Effector CD4-positive, alpha-beta T cell (primary cell): Measurements from ENCODE around the gene PRMT1.
"Not testable (repeated sequence)": the region's sequence is repeated elsewhere in the genome, so short reads cannot be mapped to it uniquely, and the experiment has no call there.

Experiments used
- DNase-seq: peaks from one replicate; pipeline ENCODE4 v3.0.0-alpha.2; 2020
- total RNA-seq: gene quantifications from one replicate; lab custom pipeline; 2026; lab: John Stamatoyannopoulos, UW

PRMT1 gene
- 56.5 reads per million, percentile 71 among the genes with 10 or more reads in this experiment for total RNA-seq

DNA sequence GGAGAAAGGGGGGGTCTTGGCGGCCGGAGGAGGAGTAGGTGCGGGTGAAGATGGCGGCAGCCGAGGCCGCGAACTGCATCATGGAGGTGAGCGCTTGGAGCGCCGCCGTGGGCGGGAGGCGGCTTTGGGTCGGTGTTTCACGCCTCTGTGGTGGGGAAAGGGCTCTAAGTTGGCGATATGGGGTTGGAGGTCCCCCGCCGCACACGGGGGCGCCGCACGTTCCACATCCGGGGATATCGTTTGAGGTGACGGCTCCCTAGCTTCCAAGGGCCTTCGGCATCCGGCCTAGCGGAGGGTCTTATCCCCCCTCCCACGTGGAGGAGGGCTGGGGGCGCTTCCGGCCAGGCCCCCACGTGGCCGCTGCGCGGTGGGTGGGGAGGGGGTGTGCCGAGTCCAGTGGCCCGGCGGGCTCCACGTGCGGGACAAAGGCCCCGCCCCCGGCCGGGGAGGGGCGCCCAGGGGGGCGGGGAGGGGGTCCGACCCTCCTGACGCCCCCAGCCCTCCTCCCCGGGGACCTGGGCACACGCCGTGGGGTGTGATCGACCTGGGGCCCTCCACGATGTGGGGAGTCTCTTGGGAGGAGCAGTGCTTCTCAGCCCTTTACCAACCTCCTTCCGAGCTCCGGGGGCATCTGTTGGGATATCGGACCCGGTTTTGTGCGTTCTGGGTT is at the start of gene PRMT1:
TSS of gene PRMT1 (plus strand) at position 41 of the 670 bp plus-strand sequence. CDS start at position 51, 10 bp downstream.
- peak; percentile 42 for DNase-seq

- DNase-seq: no peak
These were observed 47.4 kb upstream of the PRMT1 start for GRCh38 chr19:49629659-49630058.

DNA sequence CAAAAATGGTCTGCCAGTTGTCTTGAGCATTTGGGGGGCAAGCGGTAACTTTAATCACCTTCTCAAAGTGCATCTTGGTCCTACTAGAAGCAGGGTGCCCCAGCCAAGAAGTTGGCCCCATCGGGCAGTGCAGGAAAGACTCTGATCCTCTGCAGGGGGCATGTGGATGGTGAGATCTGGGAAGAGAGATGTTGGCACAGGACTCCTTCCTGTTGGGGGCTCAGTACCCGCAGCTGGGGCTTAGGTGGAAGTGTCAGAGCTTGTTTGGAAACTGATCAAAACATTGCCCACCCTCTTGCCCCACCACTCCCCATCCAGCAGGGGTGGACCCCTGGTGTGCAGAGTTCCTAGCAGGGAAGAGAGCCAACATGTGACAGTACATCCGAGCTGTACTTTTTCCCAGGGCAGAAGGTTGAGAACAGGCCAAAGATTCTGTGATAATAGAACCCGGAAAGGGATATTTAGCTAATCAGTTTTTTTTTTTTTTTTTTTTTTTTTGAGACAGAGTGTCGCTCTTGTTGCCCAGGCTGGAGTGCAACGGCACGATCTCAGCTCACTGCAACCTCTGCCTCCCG is 46.0 kb upstream of the PRMT1 start:
- no peak for DNase-seq

DNA sequence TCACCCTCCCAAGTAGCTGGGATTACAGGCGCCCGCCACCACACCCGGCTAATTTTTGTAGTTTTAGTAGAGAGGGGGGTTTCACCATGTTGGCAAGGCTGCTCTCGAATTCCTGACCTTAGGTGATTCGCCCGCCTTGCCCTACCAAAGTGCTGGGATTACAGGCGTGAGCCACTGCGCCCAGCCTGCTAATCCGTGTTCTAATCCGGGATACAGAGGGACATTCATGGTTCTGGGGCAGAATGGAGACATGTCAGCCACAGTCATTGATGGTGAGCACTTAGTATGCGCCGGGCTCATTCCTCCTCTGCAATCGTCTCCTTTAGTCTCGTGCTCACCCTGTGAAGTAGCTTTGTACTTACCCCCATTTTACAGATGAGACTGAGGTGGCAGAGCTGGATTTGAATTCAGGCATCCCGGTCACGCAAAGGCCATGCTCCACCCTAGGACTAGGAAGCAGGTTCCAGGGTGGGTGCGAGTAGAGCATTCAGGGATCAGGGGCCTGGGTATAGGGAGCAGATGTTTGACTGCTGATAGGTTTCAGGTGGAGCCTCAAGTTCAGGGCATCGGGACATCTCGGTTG is 45.4 kb upstream of the PRMT1 start:
- DNase-seq: no peak

GRCh38 chr19:49632576-49632975 is 44.5 kb upstream of the PRMT1 start:
- DNase-seq: no peak

DNA sequence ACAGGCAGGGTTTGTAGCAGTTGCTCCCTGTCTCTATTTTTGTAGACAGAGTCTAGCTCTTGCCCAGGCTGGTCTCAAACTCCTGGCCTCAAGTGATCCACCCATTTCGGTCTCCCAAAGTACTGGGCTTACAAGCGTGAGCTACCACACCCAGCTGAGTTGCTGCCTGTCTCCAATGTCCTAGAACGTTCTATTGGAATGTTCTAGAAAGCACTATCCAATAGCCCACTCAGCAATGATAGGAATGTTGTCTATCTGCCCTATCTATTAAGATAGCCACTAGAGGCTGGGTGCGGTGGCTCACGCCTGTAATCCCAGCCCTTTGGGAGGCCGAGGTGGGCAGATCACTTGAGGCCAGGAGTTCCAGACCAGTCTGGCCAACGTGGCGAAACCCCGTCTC is 43.8 kb upstream of the PRMT1 start:
- not testable (repeated sequence) for DNase-seq

DNA sequence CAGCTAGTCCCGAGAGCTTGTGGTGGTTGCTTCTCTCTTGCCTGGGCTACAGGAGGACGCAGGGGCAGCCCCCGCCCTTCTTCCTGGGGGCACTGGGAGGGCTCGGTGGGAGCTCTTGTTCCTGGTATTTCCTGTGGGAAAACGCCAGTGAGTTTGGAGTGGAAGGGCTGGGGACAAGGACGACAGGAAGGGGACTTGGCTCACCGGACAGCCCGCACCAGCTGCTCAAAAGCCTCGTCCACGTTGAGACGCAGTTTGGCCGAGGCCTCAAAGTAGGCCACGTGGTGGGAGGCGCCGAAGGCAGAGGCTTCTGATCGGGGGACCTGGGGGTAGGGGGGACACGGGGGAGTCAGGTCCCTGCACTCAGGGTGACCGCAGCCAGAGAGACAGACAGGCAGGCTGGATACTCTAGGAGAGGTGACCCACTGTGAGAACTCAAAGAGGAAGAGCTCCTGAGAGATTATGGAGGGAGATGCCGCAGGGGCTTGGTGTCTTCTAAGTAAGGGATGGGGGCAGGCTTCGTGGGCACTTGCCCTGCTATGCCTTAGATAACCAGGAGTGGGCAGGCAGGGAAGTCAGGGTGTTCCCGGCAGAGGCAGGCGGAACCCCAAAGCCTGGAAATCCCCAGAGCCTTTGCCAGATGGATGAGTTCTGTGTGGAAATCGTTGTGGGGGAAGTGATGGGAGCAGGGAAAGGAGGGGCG is 41.4 kb upstream of the PRMT1 start:
- no peak for DNase-seq

- no peak for DNase-seq
These were observed 40.7 kb upstream of the PRMT1 start for GRCh38 chr19:49636233-49636932.

DNA sequence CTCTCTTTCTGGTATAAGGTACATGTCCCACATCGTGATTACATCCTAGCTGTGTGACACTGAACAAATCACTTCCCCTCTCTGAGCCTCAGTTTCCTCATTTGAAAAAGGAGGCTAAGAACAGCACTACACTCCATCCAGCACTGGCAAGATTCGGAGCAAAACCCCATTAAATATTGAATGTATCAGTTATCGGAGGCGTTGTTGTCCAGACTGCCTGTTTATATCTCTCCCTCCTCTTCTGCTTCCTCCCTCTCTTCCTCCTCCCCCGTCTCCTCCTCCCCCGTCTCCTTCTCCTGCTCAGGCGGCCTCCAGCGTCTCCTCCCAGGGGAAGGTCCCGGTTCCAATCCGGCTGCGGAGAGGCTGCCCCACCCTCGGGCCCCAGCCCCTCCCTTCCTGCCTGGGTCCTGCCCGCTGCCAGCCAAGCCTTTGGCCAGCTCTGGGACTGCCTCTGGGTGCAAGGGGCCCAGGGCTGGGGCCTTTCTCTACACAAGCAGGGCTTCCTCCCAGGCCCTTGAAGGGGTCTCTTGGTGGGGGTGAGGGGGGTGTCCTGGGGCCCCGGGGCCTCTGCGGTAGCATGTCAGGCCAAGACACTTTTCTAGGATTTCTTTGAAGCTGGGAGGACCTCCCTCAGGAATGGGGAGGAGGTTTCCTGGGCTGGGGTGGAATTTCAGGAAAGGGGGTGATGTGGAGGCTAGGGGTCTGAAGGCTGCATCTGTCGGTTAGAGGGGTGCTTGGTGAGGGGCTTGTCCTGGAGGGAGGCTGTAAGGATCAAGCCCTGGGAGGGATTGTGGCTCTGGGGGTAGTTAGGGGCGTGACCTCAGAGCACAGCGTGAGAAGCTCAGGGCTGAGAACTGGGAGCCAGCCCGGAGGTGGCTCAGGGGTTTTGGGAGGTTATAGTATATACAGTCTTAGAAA is 39.0 kb upstream of the PRMT1 start:
- no peak for DNase-seq

- no peak for DNase-seq
These were observed 37.5 kb upstream of the PRMT1 start for GRCh38 chr19:49639401-49640112.

- peak; percentile 100 for DNase-seq
These were observed 36.8 kb upstream of the PRMT1 start, which contains the start of gene RRAS for GRCh38 chr19:49640113-49640898. TSS of gene RRAS (minus strand) at chr19:49640143. CDS start at chr19:49640098, 45 bp downstream.

GRCh38 chr19:49641688-49642491 is 35.2 kb upstream of the PRMT1 start, which contains the start of gene SCAF1:
TSS of gene SCAF1 (plus strand) at chr19:49642209. CDS start at chr19:49645027, 2,818 bp downstream.
- peak; percentile 97 for DNase-seq

DNA sequence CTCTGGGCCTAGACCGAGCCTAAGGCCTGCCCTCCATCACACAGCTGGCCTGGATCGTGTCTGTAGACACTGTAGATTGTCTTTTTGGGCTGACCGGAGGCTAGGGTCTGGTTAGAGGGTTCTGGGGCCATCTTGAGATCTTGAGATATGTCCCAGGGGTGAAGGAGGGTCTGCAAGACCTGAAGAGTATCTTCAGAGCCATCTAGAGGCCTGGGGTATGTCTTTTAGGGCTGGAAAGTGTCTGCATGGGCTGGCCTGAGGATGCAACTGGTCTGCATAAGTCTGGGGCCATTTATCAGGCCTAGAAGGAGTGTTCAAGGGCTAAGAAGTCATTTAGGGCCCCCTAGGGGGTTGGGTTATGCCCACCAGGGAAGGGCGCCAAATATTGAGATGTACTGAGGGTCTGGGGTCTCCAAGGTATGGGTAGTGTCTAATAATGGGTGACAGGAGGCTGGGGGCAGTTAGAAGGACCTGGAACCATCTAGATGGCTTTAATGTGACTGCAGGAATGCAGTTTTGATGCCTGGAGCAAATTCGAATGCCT is 34.5 kb upstream of the PRMT1 start:
- no peak for DNase-seq

GRCh38 chr19:49643466-49643865 is 33.6 kb upstream of the PRMT1 start:
- no peak for DNase-seq

GRCh38 chr19:49645592-49645991 is 31.5 kb upstream of the PRMT1 start:
- no peak for DNase-seq

- DNase-seq: no peak
These were observed 31.1 kb upstream of the PRMT1 start for GRCh38 chr19:49645995-49646394.

- DNase-seq: no peak
These were observed 30.5 kb upstream of the PRMT1 start for GRCh38 chr19:49646586-49646985.

GRCh38 chr19:49651029-49651819 is 25.8 kb upstream of the PRMT1 start:
- no peak for DNase-seq
